Measurements from ENCODE around the gene TRIO.

TRIO gene

DNA sequence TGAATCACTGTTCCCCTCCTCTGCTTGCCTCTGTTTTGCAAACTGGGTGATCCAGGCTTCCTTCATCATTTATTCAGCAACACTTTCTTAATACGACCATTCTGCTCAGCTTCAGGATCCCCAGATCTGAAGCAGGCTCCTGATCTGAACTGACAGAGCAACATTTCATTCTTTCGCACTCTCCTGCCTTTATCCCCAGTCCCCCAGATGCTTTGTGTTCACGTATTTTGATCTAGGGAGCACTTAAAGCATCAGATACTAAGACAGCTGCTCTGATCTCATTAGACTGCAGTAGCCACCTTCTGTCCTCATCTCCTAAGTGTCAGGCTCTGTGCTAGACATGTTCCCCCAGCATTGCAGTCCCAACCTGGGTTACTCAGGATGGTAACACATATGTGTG lies 158.0 kb downstream of the TRIO start:
- Mint-ChIP-seq H3K36me3 (peaks cover 32 to 56% of the 10 kb centered on the region in 2 donors), H3K4me3 (no peak overlapping the region), H3K27me3 (no peaks in the 10 kb centered on the region), H3K27ac (peak overlapping the region; percentile 26), H3K4me1 (peaks cover 8 to 9% of the 10 kb centered on the region in 2 donors), H3K9me3 (no peaks in the 10 kb centered on the region)
- DNase-seq (no peak), ATAC-seq (replicated peaks) (no peak)

GRCh38 chr5:14302330-14302729 lies 159.2 kb downstream of the TRIO start:
- Mint-ChIP-seq H3K9me3 (no peaks in the 10 kb centered on the region), H3K4me1 (peaks cover 8 to 9% of the 10 kb centered on the region in 2 donors), H3K4me3 (no peak overlapping the region), H3K27me3 (no peaks in the 10 kb centered on the region), H3K27ac (no peak overlapping the region), H3K36me3 (peaks cover 34 to 54% of the 10 kb centered on the region in 2 donors)
- DNase-seq, result no peak
- ATAC-seq (replicated peaks), result no peak

DNA sequence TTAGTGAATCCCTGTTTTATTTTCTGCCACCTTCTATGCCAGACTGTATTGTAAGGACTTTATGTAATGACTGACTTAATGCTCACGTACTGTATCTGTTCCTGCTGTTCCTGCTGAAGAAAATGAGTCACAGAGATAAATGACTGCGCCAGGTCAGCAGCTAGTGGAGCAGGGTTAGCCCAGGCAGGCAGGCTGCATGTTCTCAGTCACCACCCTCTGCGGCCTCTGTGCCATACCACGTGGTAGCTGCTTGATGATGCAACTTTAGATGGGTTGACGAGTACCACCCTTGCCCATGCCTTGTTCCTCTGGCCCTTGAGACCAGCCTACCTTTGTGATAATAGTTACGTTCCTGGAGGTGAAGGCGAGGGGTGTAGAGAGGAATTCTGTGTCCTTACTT lies 161.9 kb downstream of the TRIO start:
- H3K4me1 Mint-ChIP-seq, result peaks cover 15 to 17% of the 10 kb centered on the region in 2 donors
- ATAC-seq (replicated peaks) (no peak), DNase-seq (no peak)
- peaks cover 47 to 64% of the 10 kb centered on the region in 2 donors for H3K36me3 Mint-ChIP-seq
- H3K9me3 Mint-ChIP-seq, result peaks cover 5 to 9% of the 10 kb centered on the region in 2 donors
- H3K27ac Mint-ChIP-seq, result no peak overlapping the region
- H3K27me3 Mint-ChIP-seq, result no peaks in the 10 kb centered on the region
- no peak overlapping the region for H3K4me3 Mint-ChIP-seq

GRCh38 chr5:14306329-14306815 lies 163.2 kb downstream of the TRIO start:
- Mint-ChIP-seq H3K27me3 (no peaks in the 10 kb centered on the region), H3K4me1 (peaks cover 12 to 15% of the 10 kb centered on the region in 2 donors), H3K9me3 (peaks cover 5 to 9% of the 10 kb centered on the region in 2 donors), H3K4me3 (no peak overlapping the region), H3K36me3 (peaks cover 55 to 67% of the 10 kb centered on the region in 2 donors), H3K27ac (no peak overlapping the region)
- DNase-seq (no peak), ATAC-seq (replicated peaks) (no peak)

DNA sequence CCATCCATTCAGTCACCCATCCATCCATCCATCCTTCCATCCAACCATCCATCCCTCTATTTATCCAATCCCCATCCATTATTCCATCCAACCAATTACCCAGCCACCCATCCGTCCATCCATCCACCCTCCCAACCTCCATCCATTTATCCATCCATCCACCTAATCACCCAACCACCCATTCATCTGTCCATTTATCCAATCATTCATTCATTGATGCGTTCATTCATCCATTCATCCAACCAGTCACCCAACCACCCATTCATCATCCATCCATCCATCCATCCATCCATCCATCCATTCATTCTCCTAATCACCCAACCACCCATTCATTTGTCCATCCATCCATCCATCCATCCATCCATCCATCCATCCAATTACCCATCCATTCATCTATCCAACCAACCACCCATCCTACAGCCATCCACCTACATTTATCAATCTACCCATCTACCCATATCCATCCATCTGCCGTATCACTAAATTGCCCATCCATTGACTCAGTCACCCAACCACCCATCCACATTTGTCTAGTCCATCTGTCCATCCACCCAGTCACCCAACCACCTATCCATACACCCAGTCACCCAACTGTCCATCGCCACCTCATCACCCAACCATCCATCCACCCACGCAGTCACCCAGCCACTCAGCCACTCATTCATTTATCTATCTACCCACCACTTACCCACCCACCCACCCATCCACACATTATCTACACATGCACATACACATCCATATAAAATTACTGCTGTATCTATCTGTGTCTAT lies 165.4 kb downstream of the TRIO start:
- ATAC-seq (replicated peaks) (no peak), DNase-seq (no peak)
- Mint-ChIP-seq H3K27me3 (no peaks in the 10 kb centered on the region), H3K27ac (no peak overlapping the region), H3K4me3 (no peak overlapping the region), H3K36me3 (peaks cover 45 to 64% of the 10 kb centered on the region in 2 donors), H3K9me3 (peaks cover 5 to 9% of the 10 kb centered on the region in 2 donors), H3K4me1 (peaks cover 9 to 11% of the 10 kb centered on the region in 2 donors)

- no peak overlapping the region for H3K27ac Mint-ChIP-seq
- H3K36me3 Mint-ChIP-seq, result peaks cover 42 to 62% of the 10 kb centered on the region in 2 donors
- no peak overlapping the region for H3K4me3 Mint-ChIP-seq
- DNase-seq (no peak), ATAC-seq (replicated peaks) (no peak)
- H3K4me1 Mint-ChIP-seq, result peaks cover 9 to 11% of the 10 kb centered on the region in 2 donors
- H3K9me3 Mint-ChIP-seq, result peaks cover 5 to 9% of the 10 kb centered on the region in 2 donors
- no peaks in the 10 kb centered on the region for H3K27me3 Mint-ChIP-seq
Measured at GRCh38 chr5:14309199-14309598, 166.1 kb downstream of the TRIO start.

DNA sequence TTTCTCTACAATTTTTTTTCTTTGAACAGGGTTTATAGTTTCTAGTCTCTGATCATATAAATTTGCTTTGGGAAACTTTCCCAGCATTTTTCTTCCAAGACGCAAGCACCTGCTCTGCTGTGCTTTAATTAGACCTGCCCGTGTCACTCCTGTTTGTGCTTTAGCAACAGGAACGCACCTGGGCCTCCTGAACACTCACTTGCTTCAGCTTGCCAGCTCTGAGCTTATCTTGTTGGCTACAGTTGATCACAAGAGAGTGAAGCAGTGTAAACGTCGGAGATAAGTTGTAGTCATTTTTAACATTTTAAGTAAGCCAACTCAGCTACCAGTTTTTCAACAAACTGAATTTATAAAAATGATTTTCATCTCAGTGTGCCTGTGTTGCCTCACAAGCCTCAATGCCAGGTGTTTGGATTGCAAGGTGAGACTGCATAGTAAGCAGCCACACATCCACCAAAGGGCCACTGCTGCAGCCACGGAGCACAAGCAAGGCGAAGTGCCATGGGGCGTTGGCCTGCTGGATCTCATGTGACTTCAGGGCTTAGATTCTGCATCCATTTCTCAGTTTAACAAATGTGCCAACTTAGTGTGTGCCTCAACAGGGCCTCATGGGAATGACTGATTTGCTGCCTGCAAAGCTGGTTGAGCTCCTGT lies 166.9 kb downstream of the TRIO start:
- Mint-ChIP-seq H3K36me3 (peaks cover 41 to 65% of the 10 kb centered on the region in 2 donors), H3K4me1 (peaks cover 9 to 11% of the 10 kb centered on the region in 2 donors), H3K27ac (no peak overlapping the region), H3K4me3 (no peak overlapping the region), H3K9me3 (peaks cover 5 to 9% of the 10 kb centered on the region in 2 donors), H3K27me3 (no peaks in the 10 kb centered on the region)
- no peak for ATAC-seq (replicated peaks)
- DNase-seq, result no peak

DNA sequence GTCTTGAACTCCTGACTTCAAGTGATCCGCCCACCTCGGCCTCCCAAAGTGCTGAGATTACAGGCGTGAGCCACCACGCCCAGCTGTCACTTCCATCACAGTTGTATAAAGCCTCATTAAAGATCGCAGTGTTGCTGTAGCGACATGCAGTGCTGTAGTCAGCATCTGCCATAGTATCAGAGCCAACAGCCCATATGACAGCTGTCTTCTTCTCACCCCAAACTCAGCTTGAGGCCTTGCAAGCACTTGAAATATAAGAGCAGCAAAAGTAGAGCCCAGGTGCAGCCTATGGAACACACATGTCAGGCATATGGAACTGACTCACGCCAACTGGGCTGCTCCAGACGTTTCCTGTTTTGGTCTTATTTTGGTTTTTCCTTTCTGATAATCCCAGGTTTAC lies 167.8 kb downstream of the TRIO start:
- ATAC-seq (replicated peaks) (no peak), DNase-seq (no peak)
- no peak overlapping the region for H3K27ac Mint-ChIP-seq
- H3K4me3 Mint-ChIP-seq, result no peak overlapping the region
- no peaks in the 10 kb centered on the region for H3K27me3 Mint-ChIP-seq
- peaks cover 39 to 59% of the 10 kb centered on the region in 2 donors for H3K36me3 Mint-ChIP-seq
- peaks cover 5 to 9% of the 10 kb centered on the region in 2 donors for H3K9me3 Mint-ChIP-seq
- H3K4me1 Mint-ChIP-seq, result peaks cover 9 to 11% of the 10 kb centered on the region in 2 donors

DNA sequence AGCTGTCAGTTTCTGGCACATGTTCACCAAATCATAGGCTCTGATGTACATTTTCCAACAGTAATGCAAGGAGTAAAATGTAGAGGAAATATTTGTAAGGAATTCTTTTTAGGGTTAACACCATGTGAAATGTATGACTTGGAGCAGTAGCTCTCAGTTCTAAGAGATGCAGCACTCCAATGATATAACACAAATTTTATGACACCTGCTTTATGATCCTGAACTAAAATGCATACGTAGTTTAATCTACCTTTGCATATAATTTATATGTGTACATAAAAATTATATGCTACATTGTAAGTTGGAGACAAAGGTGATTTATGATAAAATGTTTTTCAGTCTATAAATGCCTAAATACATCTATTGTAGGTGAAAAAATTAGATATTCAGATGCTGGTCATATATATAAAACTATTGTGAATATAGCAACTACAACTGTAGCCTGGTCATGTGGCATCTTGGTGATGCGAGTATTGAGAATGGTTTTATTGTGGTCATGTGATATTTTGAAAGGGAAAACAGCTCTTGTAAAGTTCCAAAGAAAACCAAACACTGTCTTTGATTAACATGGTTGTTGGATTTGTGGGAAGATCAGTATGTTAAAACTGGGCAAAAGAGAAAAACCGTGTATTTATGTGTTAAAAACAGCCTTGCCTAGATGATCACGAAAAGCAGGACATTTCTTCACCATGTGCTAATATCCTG lies 171.0 kb downstream of the TRIO start:
- peaks cover 0 to 4% of the 10 kb centered on the region in 2 donors for H3K4me1 Mint-ChIP-seq
- no peaks in the 10 kb centered on the region for H3K9me3 Mint-ChIP-seq
- no peak overlapping the region for H3K27ac Mint-ChIP-seq
- H3K36me3 Mint-ChIP-seq, result peaks cover 35 to 59% of the 10 kb centered on the region in 2 donors
- no peak overlapping the region for H3K4me3 Mint-ChIP-seq
- ATAC-seq (replicated peaks) (no peak), DNase-seq (no peak)
- no peaks in the 10 kb centered on the region for H3K27me3 Mint-ChIP-seq

DNA sequence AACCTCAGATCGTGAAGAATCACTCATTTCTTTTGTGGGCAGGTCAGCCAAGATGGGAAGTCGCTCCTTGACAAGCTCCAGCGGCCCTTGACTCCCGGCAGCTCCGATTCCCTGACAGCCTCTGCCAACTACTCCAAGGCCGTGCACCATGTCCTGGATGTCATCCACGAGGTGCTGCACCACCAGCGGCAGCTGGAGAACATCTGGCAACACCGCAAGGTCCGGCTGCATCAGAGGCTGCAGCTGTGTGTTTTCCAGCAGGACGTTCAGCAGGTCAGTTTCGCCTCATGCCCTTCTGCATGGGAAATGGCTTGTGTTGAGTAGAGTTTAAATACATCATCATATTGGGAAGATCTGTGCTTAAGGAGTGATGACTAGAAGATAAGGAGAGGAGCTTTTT lies 173.3 kb downstream of the TRIO start:
- H3K4me3 Mint-ChIP-seq, result no peak overlapping the region
- peaks cover 4 to 8% of the 10 kb centered on the region in 2 donors for H3K4me1 Mint-ChIP-seq
- ATAC-seq (replicated peaks), result no peak
- no peaks in the 10 kb centered on the region for H3K27me3 Mint-ChIP-seq
- peak overlapping the region; percentile 31 for H3K27ac Mint-ChIP-seq
- H3K9me3 Mint-ChIP-seq, result peaks cover 5% of the 10 kb centered on the region in 2 donors
- H3K36me3 Mint-ChIP-seq, result peaks cover 41 to 65% of the 10 kb centered on the region in 2 donors
- no peak for DNase-seq

DNA sequence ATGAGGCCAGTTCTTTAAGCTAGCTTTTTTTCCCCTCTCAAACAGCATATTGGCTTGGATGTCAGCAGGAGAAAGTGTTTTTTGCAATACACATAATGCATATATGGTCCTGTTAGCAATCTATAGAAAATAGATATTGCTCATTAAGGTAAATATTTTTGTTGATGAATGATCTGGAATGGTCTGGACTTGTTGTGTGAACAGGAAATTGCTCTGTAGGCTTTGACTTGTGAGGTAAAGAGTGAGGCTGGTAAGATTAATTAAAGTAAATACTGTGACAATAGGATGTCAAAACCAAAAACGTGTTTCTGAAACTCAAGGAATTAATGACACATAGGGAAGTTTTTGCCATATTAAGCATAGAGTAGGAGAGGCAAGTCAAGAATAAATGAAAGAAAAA lies 176.0 kb downstream of the TRIO start:
- H3K9me3 Mint-ChIP-seq, result peaks cover 5% of the 10 kb centered on the region in 2 donors
- peaks cover 52 to 68% of the 10 kb centered on the region in 2 donors for H3K36me3 Mint-ChIP-seq
- H3K4me3 Mint-ChIP-seq, result no peak overlapping the region
- ATAC-seq (replicated peaks), result no peak
- H3K4me1 Mint-ChIP-seq, result peaks cover 6 to 8% of the 10 kb centered on the region in 2 donors
- H3K27me3 Mint-ChIP-seq, result no peaks in the 10 kb centered on the region
- no peak overlapping the region for H3K27ac Mint-ChIP-seq
- no peak for DNase-seq

- Mint-ChIP-seq H3K4me1 (peaks cover 11 to 14% of the 10 kb centered on the region in 2 donors), H3K27ac (no peak overlapping the region), H3K36me3 (peaks cover 46 to 64% of the 10 kb centered on the region in 2 donors), H3K4me3 (no peak overlapping the region), H3K9me3 (peaks cover 5% of the 10 kb centered on the region in 2 donors), H3K27me3 (no peaks in the 10 kb centered on the region)
- ATAC-seq (replicated peaks) (no peak), DNase-seq (no peak)
Measured at GRCh38 chr5:14321936-14322335, 178.8 kb downstream of the TRIO start.

DNA sequence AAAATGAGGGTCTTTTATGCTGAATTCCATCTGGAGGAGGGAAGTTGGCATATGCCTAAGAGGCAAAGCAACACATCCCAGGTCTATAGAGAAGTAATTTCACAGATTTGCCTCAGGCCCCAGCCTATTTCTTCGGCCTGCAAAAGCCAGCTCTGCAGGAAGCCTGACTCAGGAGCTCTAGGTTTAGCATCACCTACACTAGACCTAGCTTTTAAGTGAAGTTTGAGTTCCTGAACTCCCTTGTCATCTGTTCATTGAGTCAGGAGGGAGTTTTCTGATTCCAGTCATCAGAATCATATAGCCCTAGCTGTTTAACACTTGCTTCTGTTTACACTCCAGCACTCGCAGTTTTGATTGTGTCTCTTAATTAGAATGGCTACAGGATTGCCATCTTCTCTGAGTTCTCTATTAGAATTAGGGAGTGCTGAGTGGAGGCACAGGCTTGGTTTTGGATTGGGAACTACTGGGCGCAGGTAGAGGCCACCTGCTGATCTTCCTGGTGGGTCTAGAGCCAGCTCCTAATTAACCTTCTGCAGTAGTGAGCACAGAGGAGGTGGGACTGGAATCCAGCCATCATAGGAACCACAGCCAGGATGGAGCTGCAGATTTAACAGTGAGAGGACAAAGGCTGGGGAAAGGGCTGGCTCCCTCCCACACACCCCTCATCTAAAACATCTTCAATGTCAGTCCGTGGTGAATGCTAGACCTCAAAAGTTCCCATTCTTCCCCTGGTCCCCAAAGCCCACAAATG lies 179.5 kb downstream of the TRIO start:
- H3K27me3 Mint-ChIP-seq, result no peaks in the 10 kb centered on the region
- H3K36me3 Mint-ChIP-seq, result peaks cover 40 to 58% of the 10 kb centered on the region in 2 donors
- DNase-seq, result no peak
- H3K4me3 Mint-ChIP-seq, result no peak overlapping the region
- peaks cover 11 to 14% of the 10 kb centered on the region in 2 donors for H3K4me1 Mint-ChIP-seq
- peaks cover 5% of the 10 kb centered on the region in 2 donors for H3K9me3 Mint-ChIP-seq
- peak overlapping the region; percentile 48 for H3K27ac Mint-ChIP-seq
- no peak for ATAC-seq (replicated peaks)

DNA sequence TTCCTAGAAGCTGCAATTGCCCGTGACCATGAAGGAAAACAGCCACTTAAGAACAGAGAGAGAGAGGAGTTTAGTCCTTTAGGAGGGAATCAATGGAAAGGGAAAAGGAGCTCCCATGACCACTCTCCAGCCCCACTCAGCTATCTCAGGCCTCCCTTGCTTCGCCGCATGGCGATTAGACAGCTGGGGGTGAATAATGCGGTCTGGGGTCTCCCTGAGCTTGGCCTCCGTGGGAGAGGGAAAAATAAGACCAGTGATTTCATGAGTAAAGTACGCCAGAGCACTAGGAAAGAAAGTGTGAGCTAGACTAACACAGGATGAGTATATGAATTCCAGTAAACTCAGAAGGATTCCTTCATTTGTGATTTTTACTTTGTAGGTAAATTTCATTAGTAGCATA lies 180.3 kb downstream of the TRIO start:
- peaks cover 38 to 58% of the 10 kb centered on the region in 2 donors for H3K36me3 Mint-ChIP-seq
- peaks cover 5% of the 10 kb centered on the region in 2 donors for H3K9me3 Mint-ChIP-seq
- peak overlapping the region; percentile 84 for H3K27ac Mint-ChIP-seq
- ATAC-seq (replicated peaks) (no peak), DNase-seq (no peak)
- H3K27me3 Mint-ChIP-seq, result no peaks in the 10 kb centered on the region
- peaks cover 12 to 19% of the 10 kb centered on the region in 2 donors for H3K4me1 Mint-ChIP-seq
- H3K4me3 Mint-ChIP-seq, result no peak overlapping the region

All from stimulated activated naive B cell treated with anti-CD40 and anti-IgM and Interleukin-4, amounts not matched to agents 10 μg/mL and 1 μg/mL and 100 μg/mL, for 72 hours (primary cell).